ENCODE data around the gene ARID1A.

Gene ARID1A

GRCh38 chr1:26822737-26823395 lies 127.1 kb downstream of the ARID1A start:
- no peak; the same call in 1 of the 2 replicates for TF ChIP-seq CTCF (conservative IDR thresholded peaks at IDR 0.05)
- no peak for TF ChIP-seq ZFX (IDR thresholded peaks at IDR 0.05)
- peak overlapping the region; percentile 84; the same call in 1 of the 2 replicates for H3K27ac ChIP-seq

GRCh38 chr1:26824731-26825130 lies 128.9 kb downstream of the ARID1A start:
- TF ChIP-seq ZFX (IDR thresholded peaks at IDR 0.05) (no peak), CTCF (conservative IDR thresholded peaks at IDR 0.05) (no peak)
- H3K27ac ChIP-seq: peak overlapping the region; percentile 84

GRCh38 chr1:26826261-26827105 lies 130.7 kb downstream of the ARID1A start, which contains the start of gene ZDHHC18:
Gene ZDHHC18 (plus strand): TSS chr1:26826688. CDS start chr1:26826805, 117 bp downstream.
- TF ChIP-seq CTCF (conservative IDR thresholded peaks at IDR 0.05): peak; percentile 94
- peak; percentile 57; the same call in 1 of the 2 replicates for TF ChIP-seq ZFX (IDR thresholded peaks at IDR 0.05)
- H3K27ac ChIP-seq: peak within 1 kb of the TSS; percentile 84

GRCh38 chr1:26827106-26827604 lies 131.3 kb downstream of the ARID1A start:
- TF ChIP-seq ZFX (IDR thresholded peaks at IDR 0.05) (0 out of 2 replicates have a peak, but pooled peaks have one; percentile 5), CTCF (conservative IDR thresholded peaks at IDR 0.05) (no peak)
- peak overlapping the region; percentile 84 for H3K27ac ChIP-seq

- peak overlapping the region; percentile 84 for H3K27ac ChIP-seq
- TF ChIP-seq CTCF (conservative IDR thresholded peaks at IDR 0.05) (no peak), ZFX (IDR thresholded peaks at IDR 0.05) (no peak)
Measured at GRCh38 chr1:26827663-26828062, 131.8 kb downstream of the ARID1A start.

- TF ChIP-seq CTCF (conservative IDR thresholded peaks at IDR 0.05): no peak
- TF ChIP-seq ZFX (IDR thresholded peaks at IDR 0.05): no peak
- no peak overlapping the region for H3K27ac ChIP-seq
Measured at GRCh38 chr1:26828411-26828991, 132.7 kb downstream of the ARID1A start.

Data from C4-2B (cell line).